HG03025 (cell line): ENCODE data around the gene GPR132.
"Not testable (repeated sequence)": the region's sequence is repeated elsewhere in the genome, so short reads cannot be mapped to it uniquely, and the experiment has no call there.

Experiments used
- ATAC-seq: cut with Tn5 transposase; IDR thresholded peaks from one replicate; pipeline ENCODE4 v1.9.1; 2021; ENCODE audit warnings: mild to moderate bottlenecking, moderate library complexity; ENCODE audit not compliant: unreplicated experiment, low FRiP score

The GPR132 gene

GRCh38 chr14:105091517-105092170 is 26.4 kb upstream of the GPR132 start:
- ATAC-seq: no peak

- no peak for ATAC-seq
Observed at GRCh38 chr14:105091054-105091516, 25.9 kb upstream of the GPR132 start.

DNA sequence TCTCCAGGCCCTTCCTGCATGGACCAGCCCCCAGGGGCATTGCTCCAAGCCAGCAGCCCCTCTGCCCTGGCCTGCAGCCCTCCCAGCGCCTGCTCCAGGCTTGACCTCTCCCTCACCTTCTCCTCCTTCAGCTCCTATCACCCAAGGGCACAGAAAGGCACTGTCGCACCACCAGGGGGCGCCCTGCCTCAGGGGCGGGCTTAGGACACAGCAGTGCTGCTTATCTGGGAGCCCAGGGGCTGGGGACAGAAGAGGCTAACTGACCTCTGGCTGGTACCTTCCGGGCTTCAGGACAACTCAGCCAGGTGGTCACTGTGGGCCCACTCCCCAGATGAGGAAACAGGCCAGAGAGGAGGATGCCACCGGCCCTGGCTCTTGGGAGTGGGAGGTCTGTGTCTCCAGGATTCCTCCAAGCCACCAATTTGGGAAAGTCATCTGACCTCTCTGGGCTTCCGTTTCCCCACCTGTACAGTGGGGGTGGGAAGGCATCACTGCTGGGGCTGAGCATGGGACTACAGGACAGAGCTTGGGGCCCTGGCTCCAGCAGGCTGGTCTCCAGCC is 25.3 kb upstream of the GPR132 start:
- no peak for ATAC-seq

DNA sequence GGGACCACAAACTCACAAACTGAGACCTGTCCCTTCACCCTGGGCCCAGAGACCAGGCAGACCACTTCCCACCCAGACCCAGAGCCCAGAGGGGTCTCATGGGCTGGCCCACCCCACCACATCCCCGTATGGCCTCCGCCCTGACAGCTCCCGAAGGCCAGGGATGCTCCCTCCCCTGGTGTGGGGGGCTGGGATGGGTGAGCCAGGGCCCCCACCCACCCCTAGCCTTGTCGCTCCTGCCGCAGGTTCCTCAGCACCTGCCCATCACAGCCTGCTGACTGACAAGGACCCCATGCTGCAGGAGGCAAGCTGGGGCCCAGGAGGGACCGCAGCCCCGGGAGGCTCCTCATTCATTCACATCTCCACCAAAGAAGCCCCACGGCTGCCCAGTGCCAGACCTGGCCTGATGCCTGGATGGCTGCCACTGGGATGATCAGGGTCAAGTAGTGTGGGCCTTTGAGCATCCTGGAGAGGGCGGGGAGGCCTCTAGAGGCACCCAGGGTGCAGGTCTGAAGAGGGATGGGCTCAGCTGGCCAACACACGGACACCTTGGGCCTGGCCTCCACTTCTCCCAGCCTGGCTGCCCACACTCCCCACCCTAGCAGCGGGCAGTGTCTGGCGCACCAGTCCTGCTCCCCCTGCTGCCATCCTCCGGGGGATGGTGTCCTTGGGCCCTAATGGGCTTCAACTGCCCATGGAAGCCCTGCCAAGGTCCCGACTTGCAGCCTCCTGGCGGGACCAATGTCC is 24.7 kb upstream of the GPR132 start:
- no peak for ATAC-seq

DNA sequence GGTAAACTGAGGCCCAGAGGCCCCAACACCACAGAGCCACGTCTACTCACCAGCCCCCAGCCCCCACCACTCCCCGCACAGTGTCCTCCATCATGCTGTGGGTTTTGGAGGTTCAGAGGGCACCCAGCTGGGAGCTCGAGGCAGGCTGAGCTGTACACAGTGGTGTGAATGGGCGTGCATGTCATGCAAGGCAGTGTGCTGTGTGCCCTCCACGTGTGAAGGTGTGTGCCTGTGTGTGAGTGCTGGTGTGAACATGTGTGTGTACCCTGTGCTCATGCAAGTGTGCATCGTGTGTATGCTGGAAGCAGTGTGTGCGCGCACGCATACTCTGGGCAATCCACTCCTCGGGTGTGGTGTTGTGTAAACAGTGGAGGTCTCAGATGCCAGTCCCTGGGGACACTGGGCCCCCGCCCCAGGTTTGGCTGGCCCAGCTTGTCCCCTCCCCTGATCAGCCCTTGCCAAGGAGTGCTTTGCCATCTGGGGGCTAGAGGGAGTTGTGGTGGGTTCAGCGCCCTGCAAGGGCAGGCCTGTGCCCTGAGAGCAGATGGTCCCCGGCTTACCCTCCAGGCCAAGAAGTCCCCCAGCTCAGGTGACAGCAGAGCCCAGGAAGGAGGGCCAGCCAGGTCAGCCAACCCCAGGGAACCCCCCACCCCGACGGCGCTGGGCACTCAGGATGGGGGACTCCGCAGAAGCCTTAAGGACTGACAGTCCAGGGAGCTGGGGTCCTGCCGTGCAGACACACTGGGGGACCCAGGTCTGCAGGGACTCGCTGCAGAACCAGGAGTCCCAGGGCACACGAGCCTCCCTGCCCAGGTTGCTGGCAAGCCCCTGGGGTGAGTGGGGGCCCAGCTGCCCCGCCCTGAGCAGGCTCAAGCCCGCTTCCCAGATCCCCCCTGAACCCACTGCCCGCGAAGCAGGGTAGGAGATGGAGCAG is 23.8 kb upstream of the GPR132 start:
- no peak for ATAC-seq

- no peak for ATAC-seq
Observed at GRCh38 chr14:105087963-105088811, 23.0 kb upstream of the GPR132 start.

DNA sequence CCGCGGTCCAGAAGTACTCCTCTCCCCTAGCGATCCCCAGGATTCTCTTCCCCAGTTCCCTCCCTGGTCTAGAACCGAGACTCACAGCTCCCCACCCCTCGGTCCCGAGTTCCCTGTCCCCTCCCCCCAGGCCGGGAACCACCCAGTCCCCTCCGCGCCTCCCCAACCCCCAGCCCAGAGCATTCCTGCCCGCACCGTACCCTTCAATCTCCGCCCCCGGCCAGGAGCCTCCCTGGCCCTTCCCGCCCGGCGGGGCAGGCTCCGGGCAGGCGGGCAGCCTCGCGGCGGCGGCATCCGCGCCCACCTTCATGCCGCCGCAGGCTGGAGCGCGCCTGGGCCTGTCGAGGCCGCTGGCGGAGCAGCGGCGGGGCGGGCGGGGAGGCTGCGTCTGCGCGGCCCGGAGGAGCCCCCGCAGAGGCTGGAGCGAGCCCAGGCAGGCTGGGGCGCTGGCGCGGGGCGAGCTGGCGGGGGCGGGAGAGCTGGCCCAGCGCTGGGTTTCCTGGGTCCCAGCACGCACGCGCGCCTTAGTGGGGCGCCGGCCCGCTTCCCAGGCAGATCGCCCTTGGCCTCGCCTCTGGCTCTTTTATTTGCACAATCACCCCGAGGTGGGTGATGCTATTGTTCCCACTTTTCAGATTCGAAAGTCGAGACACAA is 22.2 kb upstream of the GPR132 start:
- ATAC-seq: no peak

DNA sequence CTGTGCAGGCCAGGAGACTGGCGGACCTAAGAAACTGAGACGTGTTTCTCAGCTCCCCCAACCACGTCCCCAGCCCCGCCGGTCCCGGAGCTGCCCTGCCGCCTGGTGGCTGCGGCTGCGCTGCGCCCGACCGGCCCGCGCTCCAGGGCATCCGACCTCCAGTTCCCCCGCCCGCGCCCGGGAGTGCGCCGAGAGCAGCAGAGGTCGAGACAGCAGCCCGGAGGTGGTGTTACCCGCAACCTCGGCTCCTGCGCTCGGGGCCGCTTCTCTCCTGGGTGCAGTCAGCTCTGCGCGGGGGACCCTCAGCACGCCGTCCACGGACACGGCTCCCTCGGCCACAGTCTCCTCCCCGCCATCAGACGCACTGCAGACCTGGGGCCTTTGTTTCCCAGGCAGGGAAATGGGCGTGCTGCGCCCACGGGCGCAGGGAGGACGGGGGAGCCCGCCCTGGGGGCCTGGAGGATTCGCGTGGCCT is 21.6 kb upstream of the GPR132 start:
- no peak for ATAC-seq

DNA sequence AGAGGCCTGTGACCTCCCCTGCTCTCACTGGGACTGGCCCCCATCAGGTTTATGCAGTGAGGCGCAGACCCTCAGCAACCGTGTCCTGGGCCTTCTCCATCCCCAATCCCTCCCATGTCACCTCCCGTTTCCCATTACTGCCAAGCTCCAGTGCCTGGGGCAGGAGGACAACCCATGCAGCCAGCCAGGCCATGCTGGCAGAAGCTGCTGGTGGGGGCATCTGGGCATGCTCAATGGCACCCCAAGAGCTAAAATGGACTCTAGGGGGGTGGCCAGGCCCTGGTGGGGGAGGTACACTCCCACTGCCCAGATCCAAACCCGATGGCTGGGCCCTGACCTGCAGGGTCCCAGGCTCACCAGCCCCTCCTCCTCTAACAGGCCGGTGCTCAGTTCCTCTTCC is 20.5 kb upstream of the GPR132 start:
- no peak for ATAC-seq

DNA sequence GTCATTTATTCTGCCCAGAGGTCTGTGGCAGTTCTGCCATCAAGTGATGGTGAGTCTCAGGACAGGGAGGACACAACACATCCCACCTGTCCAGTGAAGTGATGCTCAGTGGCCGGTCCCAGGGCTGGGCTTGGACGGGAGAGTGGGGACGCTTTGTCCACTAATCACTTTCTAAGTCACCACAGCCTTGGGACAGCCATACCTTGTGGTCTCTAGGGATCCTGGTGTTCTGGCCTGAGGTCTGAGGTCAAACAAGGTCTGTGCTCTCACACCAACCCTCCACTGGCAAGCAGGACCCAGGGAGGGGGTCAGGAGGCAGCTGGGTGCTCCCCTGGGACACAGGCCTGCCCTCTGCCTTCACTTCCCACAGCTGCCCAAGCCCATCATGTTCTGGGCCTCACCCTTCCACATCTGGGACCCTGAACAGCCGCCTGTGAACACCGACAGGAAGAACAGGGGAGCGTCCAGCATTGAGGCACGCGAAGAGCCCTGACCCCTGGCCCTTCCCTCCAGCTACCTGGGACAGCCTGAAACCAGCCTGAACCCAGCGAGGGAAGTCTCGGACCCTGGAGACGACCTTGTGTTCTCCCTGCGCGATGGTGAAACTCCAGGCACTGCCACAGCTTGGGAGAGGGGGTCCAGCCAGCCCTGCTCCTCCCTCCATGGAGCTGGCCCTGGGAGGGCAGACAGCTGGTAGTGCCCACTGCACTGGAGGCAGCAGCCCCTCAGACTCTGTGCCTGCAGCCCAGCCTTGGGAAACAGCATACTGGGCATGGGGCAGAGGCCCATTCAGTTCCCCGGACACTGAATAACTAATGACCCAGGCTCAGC is 19.7 kb upstream of the GPR132 start:
- no peak for ATAC-seq

GRCh38 chr14:105083926-105084685 is 18.9 kb upstream of the GPR132 start:
- ATAC-seq: no peak

GRCh38 chr14:105082703-105083102 is 17.5 kb upstream of the GPR132 start:
- no peak for ATAC-seq

DNA sequence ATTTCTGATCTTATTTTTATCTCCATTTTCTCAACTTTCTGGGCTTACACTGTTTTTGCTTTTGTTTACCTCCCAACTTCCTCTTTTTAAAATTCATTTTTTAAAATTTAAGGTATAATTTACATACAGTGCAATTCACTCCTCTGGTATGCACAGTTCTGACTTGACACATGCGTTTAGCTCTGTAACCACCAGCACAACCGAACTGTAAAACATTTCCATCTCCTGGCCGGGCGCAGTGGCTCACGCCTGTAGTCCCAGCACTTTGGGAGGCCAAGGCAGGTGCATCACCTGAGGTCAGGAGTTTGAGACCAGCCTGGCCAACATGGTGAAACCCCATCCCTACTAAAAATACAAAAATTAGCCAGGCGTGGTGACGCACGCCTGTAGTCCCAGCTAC is 16.2 kb upstream of the GPR132 start:
- ATAC-seq: not testable (repeated sequence)

DNA sequence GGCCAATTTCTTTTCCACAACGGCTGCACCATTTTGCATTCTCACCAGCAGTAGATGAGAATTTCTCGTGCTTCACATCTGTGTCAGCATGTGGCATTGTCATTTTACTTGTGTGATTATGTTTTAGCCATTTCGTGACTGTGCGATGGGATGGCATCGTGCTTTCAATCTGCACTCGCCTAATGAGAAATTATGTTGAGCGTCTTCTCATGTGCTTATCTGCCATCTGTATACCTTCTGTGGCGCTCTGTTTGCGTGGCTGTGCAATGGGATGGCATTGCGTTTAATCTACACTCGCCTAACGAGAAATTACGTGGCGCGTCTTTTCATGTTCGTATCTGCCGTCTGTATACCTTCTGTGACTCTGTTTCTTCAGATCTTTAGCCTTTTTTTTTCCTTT is 14.9 kb upstream of the GPR132 start:
- no peak for ATAC-seq

DNA sequence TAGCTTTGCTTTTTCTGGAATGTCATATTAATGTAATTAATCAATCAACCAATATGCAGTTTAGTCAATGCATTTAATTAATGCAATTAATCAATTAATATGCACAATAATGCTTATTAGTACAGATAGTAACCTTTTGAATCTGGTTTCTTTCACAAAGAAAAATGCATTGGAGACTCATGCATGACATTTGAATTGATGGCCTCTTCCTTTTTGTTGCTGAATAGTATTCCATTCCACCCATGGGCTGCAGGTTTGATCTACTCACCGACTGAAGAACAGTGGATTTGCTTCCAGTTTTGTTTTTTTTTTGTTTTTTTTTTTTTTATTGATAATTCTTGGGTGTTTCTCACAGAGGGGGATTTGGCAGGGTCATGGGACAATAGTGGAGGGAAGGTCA is 13.1 kb upstream of the GPR132 start:
- ATAC-seq: no peak

GRCh38 chr14:105077649-105077995 is 12.4 kb upstream of the GPR132 start:
- no peak for ATAC-seq

DNA sequence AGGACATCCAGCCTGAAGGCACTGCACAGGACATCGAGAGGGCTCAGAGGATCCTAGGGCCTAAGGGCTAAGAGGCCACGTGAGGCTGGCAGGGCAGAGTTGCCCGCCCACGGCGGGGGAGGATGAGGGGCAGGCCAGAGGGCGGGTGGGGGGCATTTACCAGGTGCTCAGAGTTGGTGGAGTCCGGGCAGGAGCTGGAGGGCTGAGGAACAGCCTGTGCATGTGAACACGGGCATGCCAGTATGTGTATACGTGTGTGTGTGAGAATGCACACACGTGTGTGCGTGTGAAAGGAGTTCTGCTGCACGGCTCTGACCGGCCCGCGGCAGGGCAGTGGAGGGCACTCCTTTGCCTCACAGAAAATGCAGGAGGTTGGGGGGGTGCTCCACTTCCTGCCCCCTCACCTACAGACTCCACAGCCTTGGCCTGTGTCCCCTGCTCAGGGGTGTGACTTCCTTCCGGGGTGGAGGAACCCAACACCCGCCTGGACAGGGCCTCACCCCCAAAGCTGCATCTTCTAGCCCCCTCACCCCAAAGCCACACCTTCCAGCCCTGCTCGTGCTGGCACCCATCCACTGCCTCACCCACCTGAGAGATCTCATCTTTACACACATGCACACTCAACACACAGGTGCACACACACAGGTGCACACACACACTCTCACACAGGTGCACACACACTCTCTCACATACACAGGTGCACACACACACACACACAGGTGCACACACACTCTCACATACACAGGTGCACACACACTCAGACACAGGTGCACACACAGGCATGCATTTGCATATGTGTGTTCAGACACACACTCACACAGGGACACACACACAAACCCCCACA is 11.8 kb upstream of the GPR132 start:
- ATAC-seq: no peak
